Neural crest cell (in vitro differentiated cells): ENCODE measurements around the gene ITGB2. TPM values are rescaled to one million over a fixed set of nuclear protein-coding genes. Genes with fewer than 3 reads are reported as not detected.
"Not testable (repeated sequence)": the region's sequence is repeated elsewhere in the genome, so short reads cannot be mapped to it uniquely, and the experiment has no call there.

Experiments used
- DNase-seq: peaks from one replicate; pipeline ENCODE4 v3.0.0; 2021; ENCODE audit warnings: low read depth, mixed read lengths, low spot score
- H3K27ac Mint-ChIP-seq: one replicate; pipeline ENCODE4 v1.8.0; 2021; ENCODE audit warnings: mild to moderate bottlenecking, mixed read lengths; ENCODE audit not compliant: unreplicated experiment
- H3K27me3 Mint-ChIP-seq: 2 replicates; pipeline ENCODE4 v1.8.0; 2021; ENCODE audit warnings: low read depth, mild to moderate bottlenecking, mixed read lengths
- H3K36me3 Mint-ChIP-seq: 2 replicates; pipeline ENCODE4 v1.8.0; 2021; ENCODE audit warnings: low read depth, mild to moderate bottlenecking, mixed read lengths
- H3K4me1 Mint-ChIP-seq: 2 replicates; pipeline ENCODE4 v1.8.0; 2021; ENCODE audit warnings: mixed read lengths
- H3K4me3 Mint-ChIP-seq: one replicate; pipeline ENCODE4 v1.8.0; 2021; ENCODE audit warnings: mild to moderate bottlenecking, mixed read lengths
- H3K9me3 Mint-ChIP-seq: 2 replicates; pipeline ENCODE4 v1.8.0; 2021; ENCODE audit warnings: mixed read lengths
- CTCF ChIP-seq: fragments of 200-600 bp; sonication (generic); conservative IDR thresholded peaks from 2 replicates; pipeline ENCODE4 v1.5.0; 2021; ENCODE audit warnings: antibody characterized with exemption, mild to moderate bottlenecking
- total RNA-seq: library from RNA; stranded (reverse); gene quantifications from 2 replicates; pipeline ENCODE4 v1.2.1, GENCODE V29; 2021

The ITGB2 gene
- total RNA-seq, 1 donor from 2014 or later, result 0.89 TPM

- Mint-ChIP-seq H3K27me3 (peaks cover 36% of the 10 kb centered on the region), H3K9me3 (no peaks in the 10 kb centered on the region), H3K4me1 (peaks cover 3% of the 10 kb centered on the region), H3K4me3 (no peak overlapping the region), H3K36me3 (no peaks in the 10 kb centered on the region), H3K27ac (no peak overlapping the region)
- TF ChIP-seq CTCF, result no peak
- no peak for DNase-seq
These were observed 40.1 kb downstream of the ITGB2 start for GRCh38 chr21:44880405-44881197.

GRCh38 chr21:44879238-44879637 is 41.5 kb downstream of the ITGB2 start:
- H3K4me3 Mint-ChIP-seq, H3K4me1 Mint-ChIP-seq, DNase-seq, H3K36me3 Mint-ChIP-seq, H3K27ac Mint-ChIP-seq, H3K9me3 Mint-ChIP-seq: not testable (repeated sequence)
- H3K27me3 Mint-ChIP-seq, result peaks cover 49% of the 10 kb centered on the region

- TF ChIP-seq CTCF, result no peak
- no peaks in the 10 kb centered on the region for H3K36me3 Mint-ChIP-seq
- no peak for DNase-seq
- peaks cover 54% of the 10 kb centered on the region for H3K27me3 Mint-ChIP-seq
- no peak overlapping the region for H3K4me3 Mint-ChIP-seq
- H3K4me1 Mint-ChIP-seq, result peaks cover 4% of the 10 kb centered on the region
- H3K27ac Mint-ChIP-seq, result no peak overlapping the region
- no peaks in the 10 kb centered on the region for H3K9me3 Mint-ChIP-seq
These were observed 42.4 kb downstream of the ITGB2 start for GRCh38 chr21:44878053-44878982.

- H3K4me1 Mint-ChIP-seq, result peaks cover 11% of the 10 kb centered on the region
- H3K9me3 Mint-ChIP-seq, result no peaks in the 10 kb centered on the region
- H3K27me3 Mint-ChIP-seq, result peaks cover 52% of the 10 kb centered on the region
- no peak for TF ChIP-seq CTCF
- H3K27ac Mint-ChIP-seq, result no peak overlapping the region
- DNase-seq, result no peak
- no peaks in the 10 kb centered on the region for H3K36me3 Mint-ChIP-seq
- peak overlapping the region; percentile 87 for H3K4me3 Mint-ChIP-seq
These were observed 43.7 kb downstream of the ITGB2 start for GRCh38 chr21:44876849-44877575.

GRCh38 chr21:44875316-44875700 is 45.4 kb downstream of the ITGB2 start:
- H3K9me3 Mint-ChIP-seq, result no peaks in the 10 kb centered on the region
- H3K4me1 Mint-ChIP-seq, result peaks cover 27% of the 10 kb centered on the region
- H3K4me3 Mint-ChIP-seq, result peak overlapping the region; percentile 87
- no peak overlapping the region for H3K27ac Mint-ChIP-seq
- DNase-seq, result no peak
- no peaks in the 10 kb centered on the region for H3K36me3 Mint-ChIP-seq
- peaks cover 48% of the 10 kb centered on the region for H3K27me3 Mint-ChIP-seq
- TF ChIP-seq CTCF, result no peak
